GM21717 (cell line): ENCODE measurements around the gene PAQR7.

Source experiments
- ATAC-seq: cut with Tn5 transposase; IDR thresholded peaks from one replicate; pipeline ENCODE4 v1.9.1; 2021; ENCODE audit warnings: mild to moderate bottlenecking, moderate library complexity; ENCODE audit not compliant: unreplicated experiment

The PAQR7 gene

GRCh38 chr1:25875154-25875855, at the start of gene PAQR7:
Gene PAQR7, minus strand, starts transcription at chr1:25875708. Its CDS starts 11,869 bp downstream, at chr1:25863839.
- no peak for ATAC-seq

- ATAC-seq, result no peak
These were observed 48.9 kb upstream of the PAQR7 start for GRCh38 chr1:25924454-25924853.

DNA sequence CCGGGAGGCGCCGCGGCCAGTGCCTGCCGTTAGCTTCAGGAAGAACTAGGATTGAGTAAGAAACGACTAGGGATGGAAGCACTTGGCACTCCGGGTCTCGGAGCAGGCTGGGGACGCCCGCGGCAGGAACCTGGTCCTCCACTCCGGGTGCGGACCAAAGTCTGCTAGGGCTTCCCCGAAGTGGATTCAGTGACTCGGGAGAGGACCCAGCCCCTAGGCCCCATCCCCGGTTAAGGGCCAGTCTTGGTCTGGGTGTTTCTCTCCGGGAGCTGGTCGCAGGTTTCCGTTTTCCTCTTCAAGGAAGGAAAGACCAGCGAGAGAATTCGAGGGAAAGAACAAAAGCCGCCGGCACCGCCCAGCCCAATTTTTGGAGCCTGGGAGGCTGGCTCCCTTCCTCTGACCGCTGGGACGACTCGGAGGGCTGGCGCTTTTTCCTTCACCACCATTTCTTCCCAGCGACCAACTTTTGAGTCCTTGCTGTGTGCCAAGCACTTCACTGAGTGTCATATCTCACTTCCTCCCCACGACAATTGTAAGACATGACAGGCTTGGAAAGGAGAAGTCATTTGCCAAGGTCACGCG, 47.6 kb upstream of the PAQR7 start:
- no peak for ATAC-seq

GRCh38 chr1:25922056-25922970, 46.8 kb upstream of the PAQR7 start:
- ATAC-seq, result no peak

DNA sequence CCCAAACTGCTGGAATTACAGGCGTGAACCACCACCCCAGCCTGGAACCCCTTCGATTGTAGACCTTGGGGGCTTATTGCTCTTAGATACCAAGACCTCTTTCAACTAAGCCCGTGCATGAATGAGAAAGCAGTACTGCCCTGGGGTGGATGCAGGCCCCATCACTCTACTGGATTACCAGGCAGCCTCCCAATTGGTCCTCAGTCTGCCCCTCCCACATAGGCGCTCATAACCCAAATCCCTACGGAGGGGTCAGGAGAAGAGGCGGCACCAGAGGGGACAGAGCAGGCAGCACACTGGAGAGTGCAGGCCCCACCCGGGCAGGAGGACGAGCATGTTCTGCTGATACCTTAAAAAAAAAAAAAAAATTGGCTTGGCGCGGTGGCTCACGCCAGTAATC, 43.1 kb upstream of the PAQR7 start:
- ATAC-seq, result no peak

- no peak for ATAC-seq
These were observed 42.5 kb upstream of the PAQR7 start for GRCh38 chr1:25917996-25918395.

DNA sequence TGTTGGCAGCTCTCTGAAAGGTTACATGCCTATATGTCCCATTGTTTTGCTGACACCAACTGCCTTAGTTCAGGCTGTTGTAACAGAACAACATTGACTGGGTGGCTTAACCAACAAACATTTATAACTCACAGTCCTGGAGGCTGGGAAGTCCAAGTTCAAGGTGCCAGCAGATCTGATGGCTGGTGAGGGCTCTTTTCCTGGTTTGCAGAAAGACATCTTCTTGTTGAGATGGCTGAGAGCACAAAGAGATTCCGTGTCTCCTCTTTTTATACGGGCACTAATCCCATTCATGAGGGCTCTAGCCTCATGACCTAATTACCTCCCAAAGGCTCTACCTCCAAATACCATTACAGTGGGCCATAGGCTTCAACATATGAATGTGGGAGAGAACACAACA, 41.0 kb upstream of the PAQR7 start:
- ATAC-seq, result no peak

- ATAC-seq, result no peak
These were observed 38.8 kb upstream of the PAQR7 start for GRCh38 chr1:25914074-25914995.

GRCh38 chr1:25913206-25913605, 37.7 kb upstream of the PAQR7 start:
- ATAC-seq, result no peak

GRCh38 chr1:25912076-25912831, 36.7 kb upstream of the PAQR7 start:
- ATAC-seq, result no peak

DNA sequence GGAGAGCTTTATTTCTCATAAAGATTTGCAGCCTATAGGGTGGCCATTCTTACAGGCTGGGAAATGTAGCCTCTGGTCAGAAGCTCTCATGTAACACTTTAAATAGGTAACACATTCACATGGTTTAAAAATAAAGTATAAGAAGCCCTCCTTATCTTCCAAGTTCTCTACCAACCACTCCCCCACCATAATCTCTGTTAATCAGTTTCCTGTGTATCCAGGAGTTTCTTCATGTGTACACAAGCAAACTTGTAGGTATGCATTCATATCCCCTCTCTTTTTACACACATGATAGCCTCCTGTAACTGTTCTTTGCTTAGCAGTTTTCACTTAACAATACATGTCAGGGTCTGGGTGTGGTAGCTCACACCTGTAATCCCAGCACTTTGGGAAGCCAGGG, 35.7 kb upstream of the PAQR7 start:
- ATAC-seq, result no peak

DNA sequence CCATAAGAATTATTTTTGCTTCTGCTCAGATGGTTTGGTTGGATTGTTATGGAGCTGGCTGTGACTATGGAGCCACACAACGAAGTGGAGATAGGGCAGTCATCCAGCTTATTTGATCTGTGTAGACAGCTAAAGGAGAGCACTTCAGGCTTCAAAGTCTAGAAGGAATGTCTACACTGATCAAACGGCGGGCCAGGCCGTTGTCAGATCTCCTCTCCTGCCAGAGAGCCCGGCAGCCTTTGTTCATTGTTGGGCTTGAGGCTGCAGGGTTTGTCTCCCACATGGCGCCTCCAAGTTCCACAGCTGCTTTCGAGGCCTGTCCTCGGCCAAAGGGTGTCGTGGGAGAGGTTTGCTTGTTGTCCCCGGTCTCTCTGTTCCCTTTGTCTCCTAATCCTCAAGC, 33.5 kb upstream of the PAQR7 start:
- ATAC-seq, result no peak

DNA sequence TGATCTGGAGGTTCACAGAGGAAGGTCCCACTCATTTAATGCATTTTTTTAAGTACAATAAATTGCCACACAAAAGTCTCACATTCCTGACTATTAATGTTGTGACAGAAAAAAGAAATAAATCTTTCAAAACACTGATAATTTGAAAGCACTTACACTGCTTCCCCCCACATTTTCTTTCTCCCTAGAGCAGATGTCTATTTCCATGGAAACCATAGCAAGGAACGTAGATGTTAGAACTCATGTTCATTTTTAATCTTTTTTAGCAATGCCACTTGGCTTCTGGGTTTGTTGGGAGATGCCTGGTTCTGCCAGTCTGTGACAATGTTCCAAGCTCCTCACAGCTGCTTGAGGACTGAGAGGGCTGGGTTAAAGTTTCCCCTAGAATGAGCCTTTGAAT, 32.7 kb upstream of the PAQR7 start:
- ATAC-seq, result no peak

DNA sequence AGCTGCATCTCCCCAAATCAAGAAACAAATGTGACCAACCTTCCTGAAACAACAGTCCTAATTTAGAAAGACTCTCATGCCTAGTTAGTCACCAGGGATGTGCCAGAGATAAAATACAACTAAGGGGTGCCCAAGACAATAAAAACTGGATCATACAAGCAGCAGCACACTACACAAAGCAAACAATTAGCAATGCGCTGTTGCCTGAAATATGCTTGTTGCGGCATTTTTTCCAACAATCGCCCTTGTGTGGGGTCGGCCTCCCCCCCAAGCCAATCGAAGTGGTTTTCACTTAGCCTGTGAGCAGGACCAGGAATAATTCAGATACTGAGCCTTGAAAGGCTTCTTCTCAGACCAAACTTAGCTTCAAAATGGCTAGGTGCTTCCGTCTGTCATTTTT, 32.1 kb upstream of the PAQR7 start:
- no peak for ATAC-seq

DNA sequence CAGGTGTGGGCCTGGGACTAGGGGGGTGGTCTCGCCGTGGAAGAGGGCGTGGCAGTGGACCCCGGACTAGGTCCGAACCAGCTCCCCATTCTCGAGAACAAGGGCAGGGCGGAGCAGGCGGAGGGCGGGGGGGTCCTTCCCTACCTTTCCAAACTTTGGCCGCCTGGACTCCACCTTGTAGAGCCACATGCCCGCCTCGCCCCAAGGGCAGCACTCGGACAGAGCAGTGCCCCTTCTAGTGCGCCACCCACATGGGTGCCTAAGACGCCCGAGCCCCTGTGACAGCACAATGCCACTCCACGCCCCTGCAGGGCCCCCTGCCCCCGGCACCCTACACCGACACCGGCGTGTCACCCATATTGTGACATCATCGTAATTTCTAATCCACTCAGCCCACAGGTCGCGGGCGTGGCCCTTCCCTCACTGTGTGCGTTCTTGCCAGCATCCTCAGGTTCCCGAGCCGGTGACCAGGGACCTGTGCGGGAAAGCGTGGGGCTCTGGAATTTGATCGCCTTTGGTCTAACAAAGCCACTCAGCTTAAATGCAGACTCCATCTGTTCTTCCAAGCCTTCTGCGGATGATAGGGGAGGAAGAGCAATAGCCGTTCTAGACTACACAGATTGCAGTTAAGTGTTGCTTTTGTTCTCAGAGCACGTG, 31.3 kb upstream of the PAQR7 start:
- ATAC-seq, result no peak

DNA sequence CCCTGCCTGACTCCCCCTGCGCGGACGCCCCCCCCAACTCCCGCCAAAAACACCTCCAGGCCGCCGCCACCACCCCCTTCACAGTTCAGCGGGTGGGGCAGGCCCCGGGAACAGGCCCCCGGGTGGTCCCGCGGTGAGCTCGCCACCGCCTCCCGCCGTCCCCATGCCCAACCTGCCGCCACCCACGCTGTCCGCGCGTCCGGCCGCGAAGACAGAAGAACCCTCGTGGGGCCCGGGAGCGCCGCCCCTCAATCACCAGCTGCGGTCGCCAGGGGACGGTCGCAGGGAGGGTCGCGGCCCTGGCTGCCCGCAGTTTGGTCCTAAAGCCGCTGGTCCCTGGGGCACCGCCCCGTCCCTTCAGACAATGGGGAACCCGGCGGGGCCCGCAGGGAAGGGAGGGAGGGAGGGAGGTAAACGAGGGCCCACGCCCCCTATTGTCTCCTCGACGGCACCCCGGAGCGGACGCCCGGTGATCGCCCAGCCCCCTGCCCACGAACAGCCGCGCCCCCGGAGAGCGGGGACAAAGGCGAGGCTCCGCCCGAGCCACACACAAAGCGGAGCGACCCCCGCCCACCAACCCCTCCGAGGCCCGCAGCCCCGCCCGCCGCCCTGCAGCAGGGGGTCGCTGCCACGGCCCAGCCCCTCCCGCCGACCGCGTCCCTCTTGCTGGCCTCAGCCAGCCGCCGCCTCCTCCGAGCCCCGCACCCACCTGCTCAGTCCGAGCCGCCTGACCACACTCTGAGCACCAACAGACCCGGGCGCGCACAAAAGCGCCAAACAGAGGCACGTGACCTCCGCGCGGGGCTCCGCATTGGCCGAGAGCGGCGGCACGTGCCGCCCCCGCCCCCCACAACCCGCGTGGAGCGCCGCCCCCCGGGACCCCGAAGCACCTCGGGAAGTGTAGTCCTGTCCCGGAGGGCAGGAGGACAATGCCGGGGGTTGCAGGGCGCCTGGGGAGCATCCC, 30.5 kb upstream of the PAQR7 start, which contains the start of gene STMN1:
Gene STMN1 (minus strand): TSS at position 740 of the 964 bp plus-strand sequence. CDS start 1,743 bp downstream, outside the sequence.
- ATAC-seq, result peak; percentile 42

DNA sequence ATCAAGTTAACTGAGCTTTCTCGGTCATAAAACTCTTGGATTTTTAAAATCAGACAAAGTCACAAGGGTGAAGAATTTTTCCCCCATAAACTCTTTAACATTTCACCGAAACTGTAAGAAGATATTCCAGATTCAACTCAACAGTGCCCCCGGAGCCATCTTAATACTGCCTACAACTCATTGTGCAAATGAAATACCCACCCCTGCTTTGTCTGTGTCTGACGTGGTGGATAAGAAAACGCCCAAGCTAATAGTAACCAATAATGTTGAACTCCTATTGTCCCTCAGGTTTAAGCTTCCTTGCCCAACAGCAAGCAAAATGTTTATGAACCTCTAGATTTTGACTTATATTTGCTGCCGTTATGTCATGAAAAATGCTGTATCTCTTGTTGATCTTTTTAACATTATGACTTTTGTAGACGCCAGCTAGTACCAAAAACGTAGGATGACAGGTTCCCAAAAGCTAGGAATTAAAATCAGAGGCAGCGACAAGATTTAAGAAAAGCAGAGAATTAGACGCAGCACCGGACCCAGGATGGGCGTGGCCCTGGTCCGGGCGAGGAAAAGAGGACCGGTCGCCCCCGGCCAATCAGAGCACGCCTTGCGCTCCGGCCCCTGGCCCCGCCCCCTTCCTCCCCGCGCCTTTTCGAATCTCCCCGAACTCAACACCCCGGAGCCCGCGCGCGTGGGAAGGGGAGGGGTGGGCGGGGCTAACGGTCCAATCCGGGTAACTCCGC, 29.6 kb upstream of the PAQR7 start:
- ATAC-seq, result peak; percentile 74

DNA sequence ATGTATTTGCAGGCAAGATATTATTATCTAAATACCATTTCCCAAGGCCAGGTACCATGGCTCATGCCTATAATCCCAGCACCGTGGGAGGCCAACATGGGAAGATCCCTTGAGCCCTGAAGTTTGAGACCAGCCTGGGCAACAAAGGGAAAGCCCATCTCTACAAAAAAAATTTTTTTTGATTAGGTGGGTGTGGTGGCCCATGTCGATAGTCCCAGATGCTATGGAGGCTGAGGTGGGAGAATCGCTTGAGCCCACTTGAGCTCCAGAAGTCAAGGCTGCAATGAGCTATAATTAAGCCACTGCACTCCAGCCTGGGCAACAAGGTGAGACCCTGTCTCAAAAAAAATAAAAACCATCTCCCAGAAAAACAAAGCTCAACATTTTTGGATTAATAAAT, 28.5 kb upstream of the PAQR7 start:
- ATAC-seq, result no peak
